ENCODE data around the gene CTBP2. TPM values are rescaled to one million over a fixed set of nuclear protein-coding genes. Genes with fewer than 3 reads are reported as not detected.

Gene CTBP2
- total and polyA plus RNA-seq, 10 of the 15 experiments (the other 5 are each of a cell fraction or from before 2014, with no cell fraction given), result 0.02 to 0.72 (median 0.06) TPM; not detected in 2

DNA sequence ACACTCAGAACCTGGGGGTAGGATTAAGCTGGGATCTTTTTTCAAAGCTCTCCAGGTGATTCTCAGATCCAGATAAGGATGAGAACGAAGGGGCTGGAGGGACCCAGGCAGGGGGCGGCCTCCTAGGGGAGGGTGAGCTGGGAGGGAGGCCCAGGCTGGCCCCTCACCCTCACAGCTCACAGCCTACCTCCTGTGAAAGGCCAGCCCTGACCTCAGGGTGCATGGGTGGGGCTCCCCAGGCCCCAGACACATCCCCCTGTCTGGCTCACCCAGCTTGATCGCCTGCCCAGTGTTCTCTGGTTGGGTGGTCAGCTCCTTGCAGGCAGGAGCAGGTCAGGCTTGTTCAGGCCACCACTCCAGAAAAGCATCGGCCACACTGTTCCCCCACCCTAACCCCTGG lies 24.3 kb downstream of the CTBP2 start:
- FAIRE-seq (no peak), ATAC-seq (no peak), DNase-seq (ENCODE audit: low read depth, low spot score) (no peak)
- WGBS (ENCODE audit: insufficient coverage, insufficient replicate concordance, low lambda C conversion rate, missing lambda C conversion rate), result 0% methylated on average over 4 of the region's 4 CpGs
- intact Hi-C loops (cut with micrococcal nuclease; ENCODE audit: unreplicated experiment), result no loop called here
- peaks cover 0 to 4% of the 10 kb centered on the region in 2 experiments; a peak in 1 of 4 replicates for H3K27me3 ChIP-seq (replicated peaks in 1 of 2; ENCODE audit: control insufficient read depth in 2 of 2, insufficient read depth in 2 of 2, low read length in 1 of 2)
- no peak overlapping the region for H2AFZ ChIP-seq (ENCODE audit: control insufficient read depth, low read depth, low read length)
- ChIA-PET POLR2A (no interaction called here), CTCF (no interaction called here), RAD21 (ENCODE audit: unreplicated experiment) (no interaction called here), SMC1A (ENCODE audit: uncharacterized antibody, unreplicated experiment) (no interaction called here)
- H3K36me3 ChIP-seq (ENCODE audit: control insufficient read depth in 2 of 2, insufficient read depth in 2 of 2, low read length in 1 of 2), result no peaks in the 10 kb centered on the region
- H3K4me1 ChIP-seq (ENCODE audit: control insufficient read depth, insufficient read depth, low read length), result no peaks in the 10 kb centered on the region
- H3K79me2 ChIP-seq (ENCODE audit: control insufficient read depth, insufficient read depth, low read length), result no peaks in the 10 kb centered on the region
- TF ChIP-seq KDM1A (IDR thresholded peaks at IDR 0.05; ENCODE audit: borderline replicate concordance) (no peak), HCFC1 (IDR thresholded peaks at IDR 0.05; ENCODE audit: low read length) (no peak), STAT3 (IDR thresholded peaks at IDR 0.05; ENCODE audit: low read depth, low read length) (no peak), EGR1 (IDR thresholded peaks at IDR 0.05; ENCODE audit: borderline replicate concordance in 1 of 2, low read depth in 2 of 2, low read length in 2 of 2) (no peak), ASH2L (IDR thresholded peaks at IDR 0.05; ENCODE audit: borderline replicate concordance, low read depth) (no peak), KAT2A (conservative IDR thresholded peaks at IDR 0.05; ENCODE audit: control insufficient read depth, low read depth, low read length) (no peak), ZNF622 (IDR thresholded peaks at IDR 0.05) (no peak), EZH2 (IDR thresholded peaks at IDR 0.05; ENCODE audit: borderline replicate concordance, control insufficient read depth, low read depth, low read length) (no peak), IKZF1 (conservative IDR thresholded peaks at IDR 0.05) (no peak), POLR2AphosphoS5 (IDR thresholded peaks at IDR 0.05; ENCODE audit: low read length) (no peak), SUPT20H (IDR thresholded peaks at IDR 0.05; ENCODE audit: borderline replicate concordance, control insufficient read depth, low read depth, low read length) (no peak), NR2C2 (IDR thresholded peaks at IDR 0.05; ENCODE audit: borderline replicate concordance, control insufficient read depth, insufficient read length, low read depth) (no peak), ZNF274 (IDR thresholded peaks at IDR 0.05; ENCODE audit: insufficient read depth, insufficient read length) (no peak), LARP7 (IDR thresholded peaks at IDR 0.05) (no peak), NFYB (IDR thresholded peaks at IDR 0.05; ENCODE audit: insufficient read depth, low read depth, low read length) (no peak)
- TF ChIP-seq, protein P1, sequence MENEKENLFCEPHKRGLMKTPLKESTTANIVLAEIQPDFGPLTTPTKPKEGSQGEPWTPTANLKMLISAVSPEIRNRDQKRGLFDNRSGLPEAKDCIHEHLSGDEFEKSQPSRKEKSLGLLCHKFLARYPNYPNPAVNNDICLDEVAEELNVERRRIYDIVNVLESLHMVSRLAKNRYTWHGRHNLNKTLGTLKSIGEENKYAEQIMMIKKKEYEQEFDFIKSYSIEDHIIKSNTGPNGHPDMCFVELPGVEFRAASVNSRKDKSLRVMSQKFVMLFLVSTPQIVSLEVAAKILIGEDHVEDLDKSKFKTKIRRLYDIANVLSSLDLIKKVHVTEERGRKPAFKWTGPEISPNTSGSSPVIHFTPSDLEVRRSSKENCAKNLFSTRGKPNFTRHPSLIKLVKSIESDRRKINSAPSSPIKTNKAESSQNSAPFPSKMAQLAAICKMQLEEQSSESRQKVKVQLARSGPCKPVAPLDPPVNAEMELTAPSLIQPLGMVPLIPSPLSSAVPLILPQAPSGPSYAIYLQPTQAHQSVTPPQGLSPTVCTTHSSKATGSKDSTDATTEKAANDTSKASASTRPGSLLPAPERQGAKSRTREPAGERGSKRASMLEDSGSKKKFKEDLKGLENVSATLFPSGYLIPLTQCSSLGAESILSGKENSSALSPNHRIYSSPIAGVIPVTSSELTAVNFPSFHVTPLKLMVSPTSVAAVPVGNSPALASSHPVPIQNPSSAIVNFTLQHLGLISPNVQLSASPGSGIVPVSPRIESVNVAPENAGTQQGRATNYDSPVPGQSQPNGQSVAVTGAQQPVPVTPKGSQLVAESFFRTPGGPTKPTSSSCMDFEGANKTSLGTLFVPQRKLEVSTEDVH (IDR thresholded peaks at IDR 0.05; ENCODE audit: low read depth, partially characterized antibody), result no peak
- TF ChIP-seq, protein P2, sequence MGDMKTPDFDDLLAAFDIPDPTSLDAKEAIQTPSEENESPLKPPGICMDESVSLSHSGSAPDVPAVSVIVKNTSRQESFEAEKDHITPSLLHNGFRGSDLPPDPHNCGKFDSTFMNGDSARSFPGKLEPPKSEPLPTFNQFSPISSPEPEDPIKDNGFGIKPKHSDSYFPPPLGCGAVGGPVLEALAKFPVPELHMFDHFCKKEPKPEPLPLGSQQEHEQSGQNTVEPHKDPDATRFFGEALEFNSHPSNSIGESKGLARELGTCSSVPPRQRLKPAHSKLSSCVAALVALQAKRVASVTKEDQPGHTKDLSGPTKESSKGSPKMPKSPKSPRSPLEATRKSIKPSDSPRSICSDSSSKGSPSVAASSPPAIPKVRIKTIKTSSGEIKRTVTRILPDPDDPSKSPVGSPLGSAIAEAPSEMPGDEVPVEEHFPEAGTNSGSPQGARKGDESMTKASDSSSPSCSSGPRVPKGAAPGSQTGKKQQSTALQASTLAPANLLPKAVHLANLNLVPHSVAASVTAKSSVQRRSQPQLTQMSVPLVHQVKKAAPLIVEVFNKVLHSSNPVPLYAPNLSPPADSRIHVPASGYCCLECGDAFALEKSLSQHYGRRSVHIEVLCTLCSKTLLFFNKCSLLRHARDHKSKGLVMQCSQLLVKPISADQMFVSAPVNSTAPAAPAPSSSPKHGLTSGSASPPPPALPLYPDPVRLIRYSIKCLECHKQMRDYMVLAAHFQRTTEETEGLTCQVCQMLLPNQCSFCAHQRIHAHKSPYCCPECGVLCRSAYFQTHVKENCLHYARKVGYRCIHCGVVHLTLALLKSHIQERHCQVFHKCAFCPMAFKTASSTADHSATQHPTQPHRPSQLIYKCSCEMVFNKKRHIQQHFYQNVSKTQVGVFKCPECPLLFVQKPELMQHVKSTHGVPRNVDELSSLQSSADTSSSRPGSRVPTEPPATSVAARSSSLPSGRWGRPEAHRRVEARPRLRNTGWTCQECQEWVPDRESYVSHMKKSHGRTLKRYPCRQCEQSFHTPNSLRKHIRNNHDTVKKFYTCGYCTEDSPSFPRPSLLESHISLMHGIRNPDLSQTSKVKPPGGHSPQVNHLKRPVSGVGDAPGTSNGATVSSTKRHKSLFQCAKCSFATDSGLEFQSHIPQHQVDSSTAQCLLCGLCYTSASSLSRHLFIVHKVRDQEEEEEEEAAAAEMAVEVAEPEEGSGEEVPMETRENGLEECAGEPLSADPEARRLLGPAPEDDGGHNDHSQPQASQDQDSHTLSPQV (IDR thresholded peaks at IDR 0.05), result no peak
- TF ChIP-seq, protein P3, sequence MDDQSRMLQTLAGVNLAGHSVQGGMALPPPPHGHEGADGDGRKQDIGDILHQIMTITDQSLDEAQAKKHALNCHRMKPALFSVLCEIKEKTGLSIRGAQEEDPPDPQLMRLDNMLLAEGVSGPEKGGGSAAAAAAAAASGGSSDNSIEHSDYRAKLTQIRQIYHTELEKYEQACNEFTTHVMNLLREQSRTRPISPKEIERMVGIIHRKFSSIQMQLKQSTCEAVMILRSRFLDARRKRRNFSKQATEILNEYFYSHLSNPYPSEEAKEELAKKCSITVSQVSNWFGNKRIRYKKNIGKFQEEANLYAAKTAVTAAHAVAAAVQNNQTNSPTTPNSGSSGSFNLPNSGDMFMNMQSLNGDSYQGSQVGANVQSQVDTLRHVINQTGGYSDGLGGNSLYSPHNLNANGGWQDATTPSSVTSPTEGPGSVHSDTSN (IDR thresholded peaks at IDR 0.05; ENCODE audit: insufficient replicate concordance, low read depth, low read length), result no peak
- no peak overlapping the region for H3K4me2 ChIP-seq (ENCODE audit: control insufficient read depth, insufficient read depth)
- no peak overlapping the region for H3K27ac ChIP-seq (ENCODE audit: control insufficient read depth, insufficient read depth)
- no peaks in the 10 kb centered on the region for H3K9me3 ChIP-seq (replicated peaks; ENCODE audit: control insufficient read depth, insufficient read depth, low read length)
- H4K20me1 ChIP-seq (ENCODE audit: control insufficient read depth, insufficient read depth), result no peaks in the 10 kb centered on the region
- H3K4me3 ChIP-seq, result no peak overlapping the region
- in situ Hi-C loops (cut with MboI), result no loop called here
- BruUV-seq (replicated peaks), result no TSS peak
- no peak overlapping the region for H3K9ac ChIP-seq (ENCODE audit: control insufficient read depth, insufficient read depth, low read length)

All from GM12878 (cell line).